OCI-LY7 (cell line): Measurements from ENCODE around the gene GPALPP1. TPM values are rescaled to one million over a fixed set of nuclear protein-coding genes. Genes with fewer than 3 reads are reported as not detected.

Source experiments
- BruUV-seq: library from RNA; stranded (reverse); fragments of 400-500 nt; replicated peaks from 2 replicates; lab custom pipeline; 2021; lab: Mats Ljungman, UMichigan
- CTCF ChIA-PET: fragments of 300-600 bp; sonication (Branson Sonifier 250); formaldehyde crosslinking; loops from one replicate; lab custom pipeline; 2022; ENCODE audit warnings: antibody characterized with exemption; ENCODE audit not compliant: unreplicated experiment; lab: Charles Lee
- POLR2A ChIA-PET: fragments of 300-600 bp; sonication (Branson Sonifier 250); formaldehyde crosslinking; loops from one replicate; lab custom pipeline; 2022; ENCODE audit warnings: antibody characterized with exemption; lab: Charles Lee
- DNase-seq: peaks from one replicate; pipeline ENCODE4 v3.0.0-alpha.2; 2015; ENCODE audit warnings: low spot score
- H2AFZ ChIP-seq: fragments of 200-600 bp; sonication (generic), shearing (Covaris generic); 2 replicates; pipeline ENCODE4 v1.6.1; 2014; ENCODE audit warnings: mild to moderate bottlenecking, antibody characterized with exemption, low read length, moderate library complexity
- H3K27ac ChIP-seq: fragments of 200-600 bp; sonication (generic); 2 replicates; pipeline ENCODE4 v1.5.1; 2014; ENCODE audit warnings: mixed run types, low read depth, mild to moderate bottlenecking, moderate library complexity, low read length, inconsistent platforms; ENCODE audit not compliant: poor library complexity, severe bottlenecking
- H3K36me3 ChIP-seq: fragments of 200-600 bp; sonication (generic); 2 replicates; pipeline ENCODE4 v1.6.1; 2014; ENCODE audit warnings: mild to moderate bottlenecking, antibody characterized with exemption, low read length, moderate library complexity, mixed read lengths; ENCODE audit not compliant: insufficient read depth
- H3K4me1 ChIP-seq: fragments of 200-600 bp; sonication (generic); 2 replicates; pipeline ENCODE4 v1.5.1; 2014; ENCODE audit warnings: mild to moderate bottlenecking, low read length; ENCODE audit not compliant: insufficient read depth, poor library complexity, severe bottlenecking
- H3K4me2 ChIP-seq: fragments of 200-600 bp; sonication (generic); 2 replicates; pipeline ENCODE4 v1.6.1; 2014; ENCODE audit warnings: mild to moderate bottlenecking, low read length
- H3K4me3 ChIP-seq: fragments of 200-600 bp; sonication (generic); 2 replicates; pipeline ENCODE4 v1.5.1; 2014; ENCODE audit warnings: mild to moderate bottlenecking, low read depth, low read length; ENCODE audit not compliant: poor library complexity, severe bottlenecking
- H3K79me2 ChIP-seq: fragments of 200-600 bp; sonication (generic); 2 replicates; pipeline ENCODE4 v1.6.1; 2016; ENCODE audit warnings: low read depth, mild to moderate bottlenecking, low read length, moderate library complexity, mixed read lengths; ENCODE audit not compliant: insufficient read depth
- H3K9me2 ChIP-seq: fragments of 200-600 bp; sonication (generic); 2 replicates; pipeline ENCODE4 v1.6.1; 2016; ENCODE audit warnings: mild to moderate bottlenecking, low read length, mixed read lengths; ENCODE audit not compliant: insufficient read depth
- H3K9me3 ChIP-seq: fragments of 200-600 bp; sonication (generic); 2 replicates; pipeline ENCODE4 v1.6.1; 2014; ENCODE audit warnings: mild to moderate bottlenecking, mixed run types, low read length, mixed read lengths
- H4K20me1 ChIP-seq: fragments of 200-600 bp; sonication (generic); 2 replicates; pipeline ENCODE4 v1.6.1; 2014; ENCODE audit warnings: mild to moderate bottlenecking, antibody characterized with exemption, low read length, moderate library complexity, mixed read lengths; ENCODE audit not compliant: insufficient read depth
- CTCF ChIP-seq: fragments of 200-600 bp; sonication (generic); conservative IDR thresholded peaks from 2 replicates; pipeline ENCODE4 v1.5.1; 2014; ENCODE audit warnings: mild to moderate bottlenecking, antibody characterized with exemption, low read length, moderate library complexity, mixed read lengths
- EZH2phosphoT487 ChIP-seq: fragments of 200-600 bp; sonication (generic); IDR thresholded peaks from 2 replicates; pipeline ENCODE4 v1.6.1; 2018; ENCODE audit warnings: low read depth, borderline replicate concordance, mild to moderate bottlenecking, mixed run types, antibody characterized with exemption, low read length, moderate library complexity, mixed read lengths
- intact Hi-C: fragments of 100-400 bp; cut with micrococcal nuclease; formaldehyde crosslinking; loops from one replicate; pipeline ENCODE4 v1.10.0; 2022; ENCODE audit not compliant: unreplicated experiment
- total RNA-seq, 2 experiments: library from RNA; depleted of rRNA in 1 of 2; stranded (reverse); fragments of >200 nt in 1 of 2; shearing (Covaris generic) in 1 of 2; gene quantifications; 2 replicates each; pipeline ENCODE4 v1.2.3, GENCODE V29; 2014 to 2022

GPALPP1 gene
- total RNA-seq, 2 experiments from 2014 or later, result 40.1 to 54.5 TPM

GRCh38 chr13:45055902-45056648, 66.7 kb downstream of the GPALPP1 start:
- no peak overlapping the region for H3K4me2 ChIP-seq
- ChIA-PET CTCF (no interaction called here), POLR2A (interaction anchor here (0.6 to 0.7 kb wide), 2 partner anchors 9 to 201 kb away, joined by 3 to 4 read pairs; no protein-coding TSS in a partner anchor)
- H4K20me1 ChIP-seq, result no peaks in the 10 kb centered on the region
- H3K4me3 ChIP-seq, result no peak overlapping the region
- H2AFZ ChIP-seq, result no peak overlapping the region
- no peaks in the 10 kb centered on the region for H3K9me2 ChIP-seq
- no peak for TF ChIP-seq EZH2phosphoT487
- no peak for TF ChIP-seq CTCF
- H3K4me1 ChIP-seq, result no peaks in the 10 kb centered on the region
- no TSS peak for BruUV-seq
- H3K36me3 ChIP-seq, result no peaks in the 10 kb centered on the region
- H3K79me2 ChIP-seq, result no peaks in the 10 kb centered on the region
- DNase-seq, result no peak
- no peak overlapping the region for H3K27ac ChIP-seq
- intact Hi-C loops, result no loop called here
- H3K9me3 ChIP-seq, result no peaks in the 10 kb centered on the region

- H4K20me1 ChIP-seq, result no peaks in the 10 kb centered on the region
- no peak overlapping the region for H3K4me3 ChIP-seq
- intact Hi-C loops, result loop anchor here (10.0 kb wide), 1 partner anchor 1965 kb away; no protein-coding TSS in a partner anchor
- H2AFZ ChIP-seq, result no peak overlapping the region
- no peaks in the 10 kb centered on the region for H3K79me2 ChIP-seq
- no peak overlapping the region for H3K27ac ChIP-seq
- H3K9me3 ChIP-seq, result no peaks in the 10 kb centered on the region
- DNase-seq, result no peak
- ChIA-PET POLR2A (interaction anchor here (0.7 to 0.8 kb wide), 2 partner anchors 140 to 190 kb away, joined by 3 read pairs; no protein-coding TSS in a partner anchor), CTCF (interaction anchor here (1.2 kb wide), 1 partner anchor 249 kb away, joined by 3 read pairs; no protein-coding TSS in a partner anchor)
- H3K4me2 ChIP-seq, result no peak overlapping the region
- TF ChIP-seq EZH2phosphoT487, result no peak
- no peak for TF ChIP-seq CTCF
- H3K9me2 ChIP-seq, result no peaks in the 10 kb centered on the region
- BruUV-seq, result no TSS peak
- H3K36me3 ChIP-seq, result no peaks in the 10 kb centered on the region
- no peaks in the 10 kb centered on the region for H3K4me1 ChIP-seq
Measured at GRCh38 chr13:45060062-45060461, 70.7 kb downstream of the GPALPP1 start.
